Activated CD4-positive, alpha-beta T cell treated with anti-CD3 and anti-CD28 coated beads for 36 hours (primary cell): ENCODE measurements around the gene PPM1L. TPM values are rescaled to one million over a fixed set of nuclear protein-coding genes. Genes with fewer than 3 reads are reported as not detected.
A peak's percentile ranks its signal among the peaks of the same experiment; 100 is the strongest.

Experiments used
- ATAC-seq: fragments of 200-7000 bp; cut with Tn5 transposase; one replicate; pipeline ENCODE4 v1.10.0; 2021; ENCODE audit warnings: mild to moderate bottlenecking, moderate library complexity
- CTCF ChIA-PET: fragments of 350-600 bp; sonication (Branson Sonifier 250); formaldehyde crosslinking; loops from one replicate; lab custom pipeline; 2021; ENCODE audit warnings: antibody characterized with exemption; lab: Charles Lee
- POLR2A ChIA-PET: fragments of 350-600 bp; sonication (Branson Sonifier 250); formaldehyde crosslinking; loops from one replicate; lab custom pipeline; 2021; ENCODE audit warnings: antibody characterized with exemption, inconsistent platforms; lab: Charles Lee
- DNase-seq: peaks from one replicate; pipeline ENCODE4 v3.0.0-alpha.2; 2020
- H3K27ac Mint-ChIP-seq: one replicate; pipeline ENCODE4 v1.8.0; 2021; ENCODE audit warnings: mixed read lengths
- H3K27me3 Mint-ChIP-seq: one replicate; pipeline ENCODE4 v1.8.0; 2021; ENCODE audit warnings: mixed read lengths
- H3K36me3 Mint-ChIP-seq: one replicate; pipeline ENCODE4 v1.8.0; 2021; ENCODE audit warnings: low read depth, mixed read lengths
- H3K4me1 Mint-ChIP-seq: one replicate; pipeline ENCODE4 v1.8.0; 2021; ENCODE audit warnings: mixed read lengths
- H3K4me3 Mint-ChIP-seq: one replicate; pipeline ENCODE4 v1.8.0; 2021; ENCODE audit warnings: mild to moderate bottlenecking, moderate library complexity, mixed read lengths
- H3K9me3 Mint-ChIP-seq: one replicate; pipeline ENCODE4 v1.8.0; 2021; ENCODE audit warnings: low read depth, mixed read lengths
- intact Hi-C, 2 experiments: fragments of 100-400 bp; cut with DNase I in 1 of 2; cut with micrococcal nuclease in 1 of 2; formaldehyde crosslinking; loops; one replicate each; pipeline versions ENCODE4 v1.14.2 to v1.15.1; 2022 to 2024; cut with DNase I, micrococcal nuclease
- total RNA-seq, 2 experiments: library from RNA; stranded (reverse); gene quantifications; one replicate each; pipeline ENCODE4 v1.2.3, GENCODE V29; 2021

Gene PPM1L
- total RNA-seq, 2 experiments from 2014 or later: 1.8 to 2.4 TPM

GRCh38 chr3:160790726-160791125 lies 34.7 kb downstream of the PPM1L start:
- Mint-ChIP-seq H3K36me3 (no peaks in the 10 kb centered on the region), H3K4me3 (no peak overlapping the region), H3K27ac (no peak overlapping the region), H3K4me1 (no peaks in the 10 kb centered on the region), H3K9me3 (peaks cover 6% of the 10 kb centered on the region), H3K27me3 (no peaks in the 10 kb centered on the region)
- intact Hi-C loops: no loop called here
- DNase-seq: no peak
- POLR2A ChIA-PET: no interaction called here
- CTCF ChIA-PET: interaction anchor here (1.3 kb wide), 1 partner anchor 15 kb away, joined by 3 read pairs; no protein-coding TSS in a partner anchor
- no peak for ATAC-seq

DNA sequence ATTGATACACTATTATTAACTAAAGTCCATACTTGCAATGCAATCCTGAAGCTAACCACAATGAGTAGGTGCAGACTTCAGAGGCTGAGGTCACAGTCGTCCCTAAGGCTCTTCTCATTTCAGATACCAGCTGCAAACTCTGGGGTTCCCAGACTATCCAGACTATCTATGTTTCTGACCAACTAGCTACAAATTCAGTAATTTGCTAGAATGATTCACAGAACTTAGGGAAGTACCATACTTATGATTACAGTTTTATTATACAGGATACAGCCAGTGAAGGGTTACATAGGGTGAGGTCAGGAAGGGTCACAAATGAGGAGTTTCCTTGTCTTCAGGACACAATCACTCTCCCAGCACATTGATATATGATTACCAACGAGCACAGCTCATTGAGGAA lies 36.5 kb downstream of the PPM1L start:
- Mint-ChIP-seq H3K36me3 (no peaks in the 10 kb centered on the region), H3K9me3 (peaks cover 3% of the 10 kb centered on the region), H3K4me3 (no peak overlapping the region), H3K27ac (no peak overlapping the region), H3K27me3 (no peaks in the 10 kb centered on the region), H3K4me1 (peaks cover 3% of the 10 kb centered on the region)
- ATAC-seq (peak; percentile 6), DNase-seq (no peak)
- intact Hi-C loops: no loop called here
- ChIA-PET POLR2A (interaction anchor here (1.0 kb wide), 1 partner anchor 21 kb away, joined by 3 read pairs; no protein-coding TSS in a partner anchor), CTCF (interaction anchor here (1.2 to 1.5 kb wide), 3 partner anchors 9 to 149 kb away, joined by 3 to 4 read pairs (median 4); no protein-coding TSS in a partner anchor)

DNA sequence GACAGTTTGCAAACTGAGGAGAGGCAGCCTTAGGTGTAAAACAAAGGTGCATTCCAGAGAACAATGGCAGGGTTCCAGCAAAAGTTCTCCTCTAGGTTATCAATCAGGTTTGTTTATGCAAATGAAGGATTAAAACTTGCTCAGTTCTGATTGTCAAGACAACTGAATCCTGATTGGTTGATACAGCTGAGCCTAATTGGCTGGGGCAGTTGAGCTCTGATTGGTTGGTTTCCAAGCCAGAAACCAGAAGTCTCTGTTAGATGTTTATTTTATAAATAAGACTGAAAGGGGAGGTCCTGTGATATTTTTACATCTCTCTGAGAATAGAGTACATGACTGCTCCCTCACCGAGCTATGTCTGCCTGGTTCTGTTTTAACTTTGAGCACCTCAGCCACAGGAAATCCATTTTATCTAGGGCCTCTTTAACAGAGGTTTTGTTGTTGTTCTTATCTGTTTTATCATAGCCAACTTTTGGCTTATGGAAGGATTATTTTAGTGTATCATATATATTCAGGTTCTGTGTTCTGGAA lies 37.8 kb downstream of the PPM1L start:
- CTCF ChIA-PET: interaction anchor here (1.3 kb wide), 1 partner anchor 16 kb away, joined by 3 read pairs; no protein-coding TSS in a partner anchor
- no peaks in the 10 kb centered on the region for H3K9me3 Mint-ChIP-seq
- H3K27me3 Mint-ChIP-seq: no peaks in the 10 kb centered on the region
- H3K4me1 Mint-ChIP-seq: peaks cover 5% of the 10 kb centered on the region
- no peak for DNase-seq
- H3K4me3 Mint-ChIP-seq: no peak overlapping the region
- POLR2A ChIA-PET: no interaction called here
- ATAC-seq: no peak
- no peaks in the 10 kb centered on the region for H3K36me3 Mint-ChIP-seq
- intact Hi-C loops: no loop called here
- H3K27ac Mint-ChIP-seq: no peak overlapping the region

DNA sequence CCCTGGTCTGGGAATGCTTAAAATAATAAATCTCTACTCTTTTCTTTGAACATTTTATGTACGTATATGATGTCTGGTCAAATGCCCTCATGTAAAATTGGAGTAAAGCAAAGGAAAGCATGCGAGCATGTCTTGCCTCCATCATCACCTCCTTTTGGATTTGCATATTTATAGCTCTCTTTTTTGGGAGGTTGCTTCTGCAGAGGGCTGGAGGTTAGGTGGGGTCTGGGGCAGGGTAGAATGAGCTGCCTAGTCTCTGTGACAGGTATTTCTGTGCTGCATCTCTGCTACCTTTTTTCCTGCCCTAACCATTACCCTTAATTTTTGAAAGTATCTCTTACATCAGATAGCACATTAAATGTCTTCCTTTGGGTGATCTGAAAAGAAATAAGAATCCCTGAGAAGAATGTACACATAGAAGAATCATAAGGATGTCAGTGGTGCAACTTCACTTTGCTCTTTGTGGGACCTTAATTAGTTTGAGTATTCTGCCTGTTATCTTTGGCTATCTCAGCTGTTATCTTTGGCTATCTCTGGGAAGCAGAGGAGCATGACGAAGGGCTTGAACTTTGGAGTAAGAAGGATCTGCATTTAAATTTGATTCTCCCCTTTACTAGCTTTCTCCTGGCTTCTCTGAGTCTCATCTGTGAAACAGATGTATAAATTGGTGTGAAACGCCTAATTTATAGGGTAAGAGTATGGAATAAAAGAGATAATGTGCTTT lies 40.2 kb downstream of the PPM1L start:
- H3K9me3 Mint-ChIP-seq: no peaks in the 10 kb centered on the region
- CTCF ChIA-PET: interaction anchor here (1.2 kb wide), 1 partner anchor 12 kb away, joined by 3 read pairs; no protein-coding TSS in a partner anchor
- peaks cover 10% of the 10 kb centered on the region for H3K4me1 Mint-ChIP-seq
- DNase-seq: no peak
- no peaks in the 10 kb centered on the region for H3K36me3 Mint-ChIP-seq
- H3K27ac Mint-ChIP-seq: no peak overlapping the region
- POLR2A ChIA-PET: no interaction called here
- intact Hi-C loops: no loop called here
- ATAC-seq: no peak
- H3K4me3 Mint-ChIP-seq: no peak overlapping the region
- H3K27me3 Mint-ChIP-seq: peaks cover 3% of the 10 kb centered on the region

DNA sequence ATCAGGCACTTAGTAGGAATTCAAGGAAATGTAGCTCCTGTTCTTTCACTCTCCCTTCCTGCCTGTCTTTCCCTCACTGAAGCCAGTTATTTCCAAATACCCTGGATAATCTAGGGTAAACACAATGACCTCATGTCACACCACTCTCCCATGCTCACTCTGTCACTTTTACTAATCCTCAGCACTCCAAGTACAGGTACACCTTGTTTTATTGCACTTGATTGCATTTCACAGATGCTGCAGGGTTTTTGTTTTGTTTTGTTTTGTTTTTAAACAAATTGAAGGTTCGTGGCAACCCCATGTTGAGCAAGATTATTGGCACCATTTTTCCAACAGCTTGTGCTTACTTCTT lies 40.8 kb downstream of the PPM1L start:
- DNase-seq (no peak), ATAC-seq (no peak)
- Mint-ChIP-seq H3K9me3 (no peaks in the 10 kb centered on the region), H3K27me3 (peaks cover 3% of the 10 kb centered on the region), H3K27ac (no peak overlapping the region), H3K4me3 (no peak overlapping the region), H3K36me3 (no peaks in the 10 kb centered on the region), H3K4me1 (peaks cover 14% of the 10 kb centered on the region)
- POLR2A ChIA-PET: no interaction called here
- intact Hi-C loops: no loop called here
- CTCF ChIA-PET: interaction anchor here (1.2 kb wide), 1 partner anchor 11 kb away, joined by 3 read pairs; no protein-coding TSS in a partner anchor

DNA sequence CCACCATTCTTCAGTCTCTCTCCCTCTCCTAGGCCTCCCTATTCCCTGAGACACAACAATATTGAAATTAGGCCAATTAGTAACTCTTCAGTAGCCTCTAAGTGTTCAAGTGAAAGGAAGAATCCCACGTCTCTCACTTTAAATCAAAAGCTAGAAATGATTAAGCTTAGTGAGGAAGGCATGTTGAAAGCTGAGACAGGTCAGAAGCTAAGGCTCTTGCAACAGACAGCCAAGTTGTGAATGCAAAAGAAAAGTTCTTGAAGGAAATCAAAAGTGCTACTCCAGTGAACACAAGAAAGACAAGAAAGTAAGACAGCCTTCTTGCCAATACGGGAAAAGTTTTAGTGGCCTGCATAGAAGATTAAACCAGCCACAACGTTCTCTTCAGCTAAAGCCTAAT lies 41.3 kb downstream of the PPM1L start:
- Mint-ChIP-seq H3K27ac (no peak overlapping the region), H3K27me3 (peaks cover 3% of the 10 kb centered on the region), H3K9me3 (no peaks in the 10 kb centered on the region), H3K36me3 (no peaks in the 10 kb centered on the region), H3K4me3 (no peak overlapping the region), H3K4me1 (peaks cover 19% of the 10 kb centered on the region)
- ChIA-PET POLR2A (no interaction called here), CTCF (interaction anchor here (1.2 kb wide), 1 partner anchor 11 kb away, joined by 3 read pairs; no protein-coding TSS in a partner anchor)
- no peak for ATAC-seq
- no peak for DNase-seq
- intact Hi-C loops: no loop called here

DNA sequence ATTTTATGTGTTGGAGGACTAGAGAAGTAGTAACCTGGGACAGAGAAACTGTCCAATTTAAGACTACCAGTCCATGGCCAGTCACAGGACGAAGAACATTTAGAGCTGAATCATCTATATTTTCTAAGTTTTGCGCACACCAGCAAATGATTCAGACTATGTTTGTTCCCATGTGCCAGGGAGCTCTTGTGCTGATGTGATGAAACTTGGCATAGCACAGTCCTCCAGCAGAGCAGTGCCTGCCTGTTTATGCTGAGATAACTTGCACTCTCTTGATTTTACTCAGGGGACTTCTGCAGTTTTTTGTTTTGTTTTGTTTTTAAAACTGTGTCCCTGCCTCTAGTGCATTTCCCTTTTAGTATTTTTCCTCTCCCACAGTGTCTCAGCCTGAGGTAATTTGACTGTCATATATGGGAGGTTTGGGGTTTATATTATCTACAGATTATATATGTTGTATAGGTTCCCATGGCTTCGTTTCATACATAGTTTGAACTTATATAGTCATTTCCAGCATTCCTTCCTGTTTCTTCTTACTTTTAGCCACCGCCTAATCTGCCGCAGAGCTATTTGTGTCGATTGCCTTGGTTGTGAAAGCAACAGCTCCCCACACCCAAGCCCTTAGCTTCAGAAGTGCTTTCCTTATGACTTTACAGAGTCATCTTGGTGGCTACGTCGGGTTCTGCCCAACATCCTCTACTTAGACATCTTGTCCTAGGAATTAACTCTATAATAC lies 45.5 kb downstream of the PPM1L start:
- Mint-ChIP-seq H3K36me3 (no peaks in the 10 kb centered on the region), H3K27me3 (peaks cover 5% of the 10 kb centered on the region), H3K9me3 (no peaks in the 10 kb centered on the region), H3K4me1 (peaks cover 20% of the 10 kb centered on the region), H3K27ac (peak overlapping the region; percentile 44), H3K4me3 (peak overlapping the region; percentile 20)
- ATAC-seq (peak; percentile 90), DNase-seq (peak; percentile 73)
- CTCF ChIA-PET: interaction anchor here (1.0 kb wide), 1 partner anchor 9 kb away, joined by 4 read pairs; no protein-coding TSS in a partner anchor
- POLR2A ChIA-PET: interaction anchor here (0.9 to 1.0 kb wide), 2 partner anchors 46 to 104 kb away, joined by 3 to 5 read pairs; no protein-coding TSS in a partner anchor
- intact Hi-C loops: loop anchor here (1.0 to 2.0 kb wide), 2 partner anchors 46 to 47 kb away; no protein-coding TSS in a partner anchor

- Mint-ChIP-seq H3K36me3 (no peaks in the 10 kb centered on the region), H3K4me1 (peaks cover 15% of the 10 kb centered on the region), H3K27me3 (peaks cover 2% of the 10 kb centered on the region), H3K9me3 (no peaks in the 10 kb centered on the region), H3K4me3 (no peak overlapping the region), H3K27ac (no peak overlapping the region)
- intact Hi-C loops: no loop called here
- ATAC-seq: no peak
- no peak for DNase-seq
- ChIA-PET CTCF (interaction anchor here (0.7 kb wide), 1 partner anchor 97 kb away, joined by 3 read pairs; no protein-coding TSS in a partner anchor), POLR2A (no interaction called here)
Measured at GRCh38 chr3:160804762-160805161, 48.7 kb downstream of the PPM1L start.

- H3K27ac Mint-ChIP-seq: no peak overlapping the region
- intact Hi-C loops: no loop called here
- H3K4me1 Mint-ChIP-seq: peaks cover 12% of the 10 kb centered on the region
- no peak for DNase-seq
- no peak overlapping the region for H3K4me3 Mint-ChIP-seq
- ATAC-seq: no peak
- peaks cover 2% of the 10 kb centered on the region for H3K27me3 Mint-ChIP-seq
- H3K9me3 Mint-ChIP-seq: no peaks in the 10 kb centered on the region
- H3K36me3 Mint-ChIP-seq: no peaks in the 10 kb centered on the region
- CTCF ChIA-PET: no interaction called here
- POLR2A ChIA-PET: no interaction called here
Measured at GRCh38 chr3:160806094-160806493, 50.1 kb downstream of the PPM1L start.

DNA sequence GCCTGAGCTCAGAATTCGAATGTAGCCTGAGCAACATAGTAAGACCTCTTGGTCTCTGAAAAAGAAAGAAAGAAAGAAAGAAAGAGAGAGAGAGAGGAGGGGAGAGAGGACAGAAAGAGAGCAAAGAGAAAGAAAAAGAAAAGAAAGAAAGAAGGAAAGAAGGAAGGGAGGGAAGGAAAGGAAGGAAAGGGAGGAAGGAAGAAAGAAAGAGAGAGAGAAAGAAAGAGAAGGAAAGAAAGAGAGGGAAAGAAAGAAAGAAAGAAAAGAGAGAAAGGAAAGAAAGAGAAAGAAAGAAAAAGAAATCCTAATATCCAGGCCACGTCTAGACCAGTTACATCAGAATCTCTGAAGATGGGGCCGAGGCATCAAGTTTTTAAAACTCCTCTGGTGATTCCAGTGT lies 50.7 kb downstream of the PPM1L start:
- no peaks in the 10 kb centered on the region for H3K36me3 Mint-ChIP-seq
- intact Hi-C loops: no loop called here
- H3K9me3 Mint-ChIP-seq: no peaks in the 10 kb centered on the region
- no peak overlapping the region for H3K4me3 Mint-ChIP-seq
- peaks cover 2% of the 10 kb centered on the region for H3K27me3 Mint-ChIP-seq
- no peak overlapping the region for H3K27ac Mint-ChIP-seq
- DNase-seq (no peak), ATAC-seq (no peak)
- POLR2A ChIA-PET: no interaction called here
- CTCF ChIA-PET: no interaction called here
- H3K4me1 Mint-ChIP-seq: peaks cover 7% of the 10 kb centered on the region

GRCh38 chr3:160808838-160809237 lies 52.8 kb downstream of the PPM1L start:
- H3K4me1 Mint-ChIP-seq: no peaks in the 10 kb centered on the region
- ATAC-seq (no peak), DNase-seq (no peak)
- no peaks in the 10 kb centered on the region for H3K36me3 Mint-ChIP-seq
- H3K4me3 Mint-ChIP-seq: no peak overlapping the region
- H3K27me3 Mint-ChIP-seq: no peaks in the 10 kb centered on the region
- H3K27ac Mint-ChIP-seq: no peak overlapping the region
- ChIA-PET POLR2A (no interaction called here), CTCF (interaction anchor here (1.1 to 1.3 kb wide), 2 partner anchors 9 to 12 kb away, joined by 3 read pairs; no protein-coding TSS in a partner anchor)
- intact Hi-C loops: no loop called here
- H3K9me3 Mint-ChIP-seq: no peaks in the 10 kb centered on the region
